ENCODE results near the gene CNTN6. TPM values are rescaled to one million over a fixed set of nuclear protein-coding genes. Genes with fewer than 3 reads are reported as not detected.

CNTN6 gene
- total and polyA plus RNA-seq, 2 donors (not counting 1 experiment from before 2014, with no cell fraction given): not detected

DNA sequence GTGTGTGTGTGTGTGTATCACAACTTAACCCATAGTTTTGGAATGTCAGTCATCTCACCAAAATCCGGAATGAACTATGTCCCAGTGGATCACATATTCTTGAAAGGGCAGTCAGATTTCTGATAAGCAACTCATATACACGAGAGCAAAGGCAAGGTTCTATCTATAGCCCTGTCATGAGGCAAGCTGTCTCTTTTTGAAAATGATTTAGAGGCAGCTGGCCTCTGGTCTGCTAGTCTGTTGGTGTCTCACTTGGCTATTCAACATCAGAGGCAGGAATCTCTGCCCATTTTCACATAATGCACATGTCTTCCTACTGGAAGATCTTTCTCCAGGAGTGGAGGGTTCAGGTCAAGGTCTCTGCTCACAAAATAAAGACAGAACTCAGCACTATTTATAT, 79.8 kb downstream of the CNTN6 start:
- no peaks in the 10 kb centered on the region for H3K27me3 ChIP-seq (replicated peaks in 1 of 4; ENCODE audit: control extremely low read depth in 1 of 4, control insufficient read depth in 3 of 4, insufficient read depth in 4 of 4, low read length in 3 of 4)
- no peaks in the 10 kb centered on the region for H3K36me3 ChIP-seq (replicated peaks in 1 of 2; ENCODE audit: control extremely low read depth in 1 of 2, control insufficient read depth in 1 of 2, extremely low read depth in 1 of 2, insufficient read depth in 2 of 2, low read length in 1 of 2)
- H2AFZ ChIP-seq (ENCODE audit: insufficient read depth, low read depth, low read length, poor library complexity, severe bottlenecking): no peak overlapping the region
- Mint-ChIP-seq H3K4me3 (no peak overlapping the region), H3K9me3 (ENCODE audit: insufficient read depth) (no peaks in the 10 kb centered on the region), H3K27me3 (no peaks in the 10 kb centered on the region), H3K27ac (no peak overlapping the region), H3K4me1 (no peaks in the 10 kb centered on the region)
- H3K27ac ChIP-seq (ENCODE audit: low read length in 2 of 2): no peak overlapping the region
- H3K4me2 ChIP-seq (replicated peaks; ENCODE audit: low read depth, low read length, poor library complexity, severe bottlenecking): no peak overlapping the region
- no peak for ATAC-seq (ENCODE audit: low read depth)
- intact Hi-C loops (cut with micrococcal nuclease): no loop called here
- H3K9ac ChIP-seq (ENCODE audit: low read length): no peak overlapping the region
- no peaks in the 10 kb centered on the region for H3K79me2 ChIP-seq (ENCODE audit: control insufficient read depth, insufficient read depth, low read length)
- no peak for DNase-seq
- H4K20me1 ChIP-seq (ENCODE audit: control insufficient read depth, insufficient read depth, low read length, poor library complexity, severe bottlenecking): no peaks in the 10 kb centered on the region
- H3K4me3 ChIP-seq (ENCODE audit: control extremely low read depth in 1 of 5, extremely low read depth in 1 of 5, insufficient read depth in 1 of 5, low read depth in 2 of 5, low read length in 4 of 5): no peak overlapping the region
- peaks cover 0 to 1% (median 0%) of the 10 kb centered on the region in 3 donors for H3K9me3 ChIP-seq (ENCODE audit: control extremely low read depth in 1 of 3, control insufficient read depth in 2 of 3, insufficient read depth in 1 of 3, low read length in 2 of 3)
- ChIA-PET CTCF (no interaction called here), POLR2A (no interaction called here)
- TF ChIP-seq EZH2 (IDR thresholded peaks at IDR 0.05; ENCODE audit: borderline replicate concordance, insufficient read depth, low read depth, low read length, poor library complexity, severe bottlenecking): no peak
- TF ChIP-seq, protein P1, sequence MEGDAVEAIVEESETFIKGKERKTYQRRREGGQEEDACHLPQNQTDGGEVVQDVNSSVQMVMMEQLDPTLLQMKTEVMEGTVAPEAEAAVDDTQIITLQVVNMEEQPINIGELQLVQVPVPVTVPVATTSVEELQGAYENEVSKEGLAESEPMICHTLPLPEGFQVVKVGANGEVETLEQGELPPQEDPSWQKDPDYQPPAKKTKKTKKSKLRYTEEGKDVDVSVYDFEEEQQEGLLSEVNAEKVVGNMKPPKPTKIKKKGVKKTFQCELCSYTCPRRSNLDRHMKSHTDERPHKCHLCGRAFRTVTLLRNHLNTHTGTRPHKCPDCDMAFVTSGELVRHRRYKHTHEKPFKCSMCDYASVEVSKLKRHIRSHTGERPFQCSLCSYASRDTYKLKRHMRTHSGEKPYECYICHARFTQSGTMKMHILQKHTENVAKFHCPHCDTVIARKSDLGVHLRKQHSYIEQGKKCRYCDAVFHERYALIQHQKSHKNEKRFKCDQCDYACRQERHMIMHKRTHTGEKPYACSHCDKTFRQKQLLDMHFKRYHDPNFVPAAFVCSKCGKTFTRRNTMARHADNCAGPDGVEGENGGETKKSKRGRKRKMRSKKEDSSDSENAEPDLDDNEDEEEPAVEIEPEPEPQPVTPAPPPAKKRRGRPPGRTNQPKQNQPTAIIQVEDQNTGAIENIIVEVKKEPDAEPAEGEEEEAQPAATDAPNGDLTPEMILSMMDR (IDR thresholded peaks at IDR 0.05): no peak
- WGBS (ENCODE audit: insufficient coverage): 100% methylated on average over 1 of the region's 2 CpGs
- no peaks in the 10 kb centered on the region for H3K4me1 ChIP-seq (ENCODE audit: control insufficient read depth in 2 of 2, insufficient read depth in 2 of 2, low read length in 2 of 2)

DNA sequence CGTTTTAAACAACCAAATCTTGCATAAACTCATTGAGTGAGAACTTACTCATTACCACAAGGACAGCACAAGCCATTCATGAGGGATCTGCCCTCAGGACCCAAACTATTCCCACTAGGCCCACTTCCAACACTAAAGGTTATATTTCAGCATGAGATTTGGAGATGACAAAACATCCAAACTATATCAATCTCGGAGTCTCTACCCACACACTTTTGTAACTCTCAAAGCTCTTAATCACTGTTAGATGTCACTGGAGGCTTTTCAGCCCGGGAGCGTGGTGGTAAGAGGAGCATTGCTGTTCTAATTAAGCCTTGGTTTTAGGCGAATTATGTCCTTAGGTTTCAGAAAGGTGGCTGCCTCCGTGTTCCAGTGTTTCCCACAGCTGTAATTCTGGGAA, 86.3 kb downstream of the CNTN6 start:
- intact Hi-C loops (cut with micrococcal nuclease): no loop called here
- Histone ChIP-seq H3K27me3 (replicated peaks in 1 of 4; ENCODE audit: control extremely low read depth in 1 of 4, control insufficient read depth in 3 of 4, insufficient read depth in 4 of 4, low read length in 3 of 4) (no peaks in the 10 kb centered on the region), H3K4me2 (replicated peaks; ENCODE audit: low read depth, low read length, poor library complexity, severe bottlenecking) (no peak overlapping the region), H3K4me3 (ENCODE audit: control extremely low read depth in 1 of 5, extremely low read depth in 1 of 5, insufficient read depth in 1 of 5, low read depth in 2 of 5, low read length in 4 of 5) (no peak overlapping the region), H3K36me3 (replicated peaks in 1 of 2; ENCODE audit: control extremely low read depth in 1 of 2, control insufficient read depth in 1 of 2, extremely low read depth in 1 of 2, insufficient read depth in 2 of 2, low read length in 1 of 2) (no peaks in the 10 kb centered on the region), H3K9me3 (ENCODE audit: control extremely low read depth in 1 of 3, control insufficient read depth in 2 of 3, insufficient read depth in 1 of 3, low read length in 2 of 3) (no peaks in the 10 kb centered on the region), H3K27ac (ENCODE audit: low read length in 2 of 2) (no peak overlapping the region), H3K79me2 (ENCODE audit: control insufficient read depth, insufficient read depth, low read length) (no peaks in the 10 kb centered on the region), H4K20me1 (ENCODE audit: control insufficient read depth, insufficient read depth, low read length, poor library complexity, severe bottlenecking) (no peaks in the 10 kb centered on the region), H3K9ac (ENCODE audit: low read length) (no peak overlapping the region), H2AFZ (ENCODE audit: insufficient read depth, low read depth, low read length, poor library complexity, severe bottlenecking) (no peak overlapping the region), H3K4me1 (ENCODE audit: control insufficient read depth in 2 of 2, insufficient read depth in 2 of 2, low read length in 2 of 2) (no peaks in the 10 kb centered on the region)
- H3K4me1 Mint-ChIP-seq: no peaks in the 10 kb centered on the region
- no peaks in the 10 kb centered on the region for H3K27me3 Mint-ChIP-seq
- H3K27ac Mint-ChIP-seq: no peak overlapping the region
- DNase-seq (no peak), ATAC-seq (ENCODE audit: low read depth) (no peak)
- H3K4me3 Mint-ChIP-seq: no peak overlapping the region
- WGBS (ENCODE audit: insufficient coverage): 93% methylated on average over 3 of the region's 6 CpGs
- TF ChIP-seq, protein P1 (IDR thresholded peaks at IDR 0.05): no peak
- no peak for TF ChIP-seq EZH2 (IDR thresholded peaks at IDR 0.05; ENCODE audit: borderline replicate concordance, insufficient read depth, low read depth, low read length, poor library complexity, severe bottlenecking)
- CTCF ChIA-PET: no interaction called here
- POLR2A ChIA-PET: no interaction called here
- peaks cover 2% of the 10 kb centered on the region for H3K9me3 Mint-ChIP-seq (ENCODE audit: insufficient read depth)
